GM10266 (cell line): ENCODE data around the gene MACIR.

Source experiments
- DNase-seq: peaks from one replicate; pipeline ENCODE4 v3.0.0; 2012; ENCODE audit errors: extremely low spot score
- CTCF ChIP-seq: IDR thresholded peaks from 2 replicates; pipeline ENCODE4 v1.5.1; 2012; ENCODE audit warnings: mild to moderate bottlenecking, low read depth; ENCODE audit not compliant: control insufficient read depth, insufficient read depth; ENCODE audit errors: missing control alignments

MACIR gene

GRCh38 chr5:103245761-103246160, 12.8 kb upstream of the MACIR start:
- TF ChIP-seq CTCF = no peak
- DNase-seq = no peak

GRCh38 chr5:103247118-103247517, 11.4 kb upstream of the MACIR start:
- DNase-seq = no peak
- TF ChIP-seq CTCF = no peak

- no peak for TF ChIP-seq CTCF
- no peak for DNase-seq
Observed at GRCh38 chr5:103249068-103249467, 9.5 kb upstream of the MACIR start.

- no peak for TF ChIP-seq CTCF
- no peak for DNase-seq
Observed at GRCh38 chr5:103254921-103255320, 3.6 kb upstream of the MACIR start.

- no peak for TF ChIP-seq CTCF
- DNase-seq = no peak
Observed at GRCh38 chr5:103255691-103256090, 2.9 kb upstream of the MACIR start.

- no peak for DNase-seq
- peak; percentile 44 for TF ChIP-seq CTCF
Observed at GRCh38 chr5:103256178-103256577, 2.4 kb upstream of the MACIR start.

GRCh38 chr5:103258957-103259704, 568 bp downstream of the MACIR start:
- DNase-seq = peak; percentile 56
- TF ChIP-seq CTCF = peak; percentile 1
